ENCODE results near the gene EEA1. TPM values are rescaled to one million over a fixed set of nuclear protein-coding genes. Genes with fewer than 3 reads are reported as not detected.

EEA1 gene
- total RNA-seq, 2 experiments from 2014 or later, result 3.0 to 11.9 TPM

- Histone ChIP-seq H3K4me2 (ENCODE audit: low read length) (peak overlapping the region; percentile 71), H4K20me1 (ENCODE audit: insufficient read depth, low read length) (peaks cover 15% of the 10 kb centered on the region; the same call in 1 of the 2 replicates), H3K9me3 (ENCODE audit: low read length) (no peaks in the 10 kb centered on the region), H3K27ac (ENCODE audit: low read depth, low read length, poor library complexity, severe bottlenecking) (no peak overlapping the region), H3K4me3 (ENCODE audit: low read depth, low read length, poor library complexity, severe bottlenecking) (peak overlapping the region; percentile 75), H2AFZ (ENCODE audit: low read length) (no peak overlapping the region), H3K4me1 (ENCODE audit: insufficient read depth, low read length, poor library complexity, severe bottlenecking) (peaks cover 28% of the 10 kb centered on the region), H3K79me2 (ENCODE audit: insufficient read depth, low read depth, low read length) (peaks cover 44% of the 10 kb centered on the region; the same call in 1 of the 2 replicates), H3K9me2 (ENCODE audit: insufficient read depth, low read length) (no peaks in the 10 kb centered on the region), H3K36me3 (ENCODE audit: insufficient read depth, low read length) (no peaks in the 10 kb centered on the region; the same call in 1 of the 2 replicates)
- POLR2A ChIA-PET, result interaction anchor here (0.7 to 5.6 kb wide), 12 partner anchors 16 to 512 kb away, joined by 3 to 27 read pairs (median 4); no protein-coding TSS in a partner anchor
- intact Hi-C loops (cut with micrococcal nuclease; ENCODE audit: unreplicated experiment), result loop anchor here (5.0 kb wide), 2 partner anchors 241 to 516 kb away; partner anchors contain the start of gene UBE2N
- CTCF ChIA-PET (ENCODE audit: unreplicated experiment), result no interaction called here
- no TSS peak for BruUV-seq (replicated peaks)
- TF ChIP-seq CTCF (conservative IDR thresholded peaks at IDR 0.05; ENCODE audit: low read length) (no peak), EZH2phosphoT487 (IDR thresholded peaks at IDR 0.05; ENCODE audit: borderline replicate concordance, low read depth, low read length) (no peak)
- no peak for DNase-seq (ENCODE audit: low spot score)
These were observed 2.5 kb downstream of the EEA1 start for GRCh38 chr12:92926549-92926948.

GRCh38 chr12:92921877-92922276, 7.2 kb downstream of the EEA1 start:
- no peak overlapping the region for H3K4me2 ChIP-seq (ENCODE audit: low read length)
- no peak overlapping the region for H3K27ac ChIP-seq (ENCODE audit: low read depth, low read length, poor library complexity, severe bottlenecking)
- ChIA-PET POLR2A (interaction anchor here (0.7 kb wide), 3 partner anchors 95 to 764 kb away, joined by 3 to 6 read pairs (median 4); no protein-coding TSS in a partner anchor), CTCF (ENCODE audit: unreplicated experiment) (no interaction called here)
- peaks cover 6% of the 10 kb centered on the region for H3K4me1 ChIP-seq (ENCODE audit: insufficient read depth, low read length, poor library complexity, severe bottlenecking)
- BruUV-seq (replicated peaks), result no TSS peak
- H3K36me3 ChIP-seq (ENCODE audit: insufficient read depth, low read length), result no peaks in the 10 kb centered on the region; the same call in 1 of the 2 replicates
- peaks cover 7% of the 10 kb centered on the region; the same call in 1 of the 2 replicates for H4K20me1 ChIP-seq (ENCODE audit: insufficient read depth, low read length)
- no peak overlapping the region for H2AFZ ChIP-seq (ENCODE audit: low read length)
- H3K79me2 ChIP-seq (ENCODE audit: insufficient read depth, low read depth, low read length), result peaks cover 29% of the 10 kb centered on the region; the same call in 1 of the 2 replicates
- H3K9me3 ChIP-seq (ENCODE audit: low read length), result no peaks in the 10 kb centered on the region
- H3K9me2 ChIP-seq (ENCODE audit: insufficient read depth, low read length), result no peaks in the 10 kb centered on the region
- TF ChIP-seq CTCF (conservative IDR thresholded peaks at IDR 0.05; ENCODE audit: low read length) (no peak), EZH2phosphoT487 (IDR thresholded peaks at IDR 0.05; ENCODE audit: borderline replicate concordance, low read depth, low read length) (no peak)
- intact Hi-C loops (cut with micrococcal nuclease; ENCODE audit: unreplicated experiment), result no loop called here
- no peak overlapping the region for H3K4me3 ChIP-seq (ENCODE audit: low read depth, low read length, poor library complexity, severe bottlenecking)
- DNase-seq (ENCODE audit: low spot score), result no peak

- no peak overlapping the region for H3K4me2 ChIP-seq (ENCODE audit: low read length)
- H3K4me3 ChIP-seq (ENCODE audit: low read depth, low read length, poor library complexity, severe bottlenecking), result no peak overlapping the region
- ChIA-PET POLR2A (no interaction called here), CTCF (ENCODE audit: unreplicated experiment) (no interaction called here)
- no peak for TF ChIP-seq CTCF (conservative IDR thresholded peaks at IDR 0.05; ENCODE audit: low read length)
- TF ChIP-seq EZH2phosphoT487 (IDR thresholded peaks at IDR 0.05; ENCODE audit: borderline replicate concordance, low read depth, low read length), result no peak
- H3K36me3 ChIP-seq (ENCODE audit: insufficient read depth, low read length), result no peaks in the 10 kb centered on the region
- no peak overlapping the region for H2AFZ ChIP-seq (ENCODE audit: low read length)
- intact Hi-C loops (cut with micrococcal nuclease; ENCODE audit: unreplicated experiment), result no loop called here
- peaks cover 4% of the 10 kb centered on the region; the same call in 1 of the 2 replicates for H3K79me2 ChIP-seq (ENCODE audit: insufficient read depth, low read depth, low read length)
- DNase-seq (ENCODE audit: low spot score), result no peak
- BruUV-seq (replicated peaks), result no TSS peak
- H3K4me1 ChIP-seq (ENCODE audit: insufficient read depth, low read length, poor library complexity, severe bottlenecking), result no peaks in the 10 kb centered on the region
- no peaks in the 10 kb centered on the region for H3K9me3 ChIP-seq (ENCODE audit: low read length)
- H3K27ac ChIP-seq (ENCODE audit: low read depth, low read length, poor library complexity, severe bottlenecking), result no peak overlapping the region
- no peaks in the 10 kb centered on the region for H4K20me1 ChIP-seq (ENCODE audit: insufficient read depth, low read length)
- H3K9me2 ChIP-seq (ENCODE audit: insufficient read depth, low read length), result no peaks in the 10 kb centered on the region
These were observed 13.7 kb downstream of the EEA1 start for GRCh38 chr12:92915365-92915764.
